ENCODE results near the gene NPLOC4. TPM values are rescaled to one million over a fixed set of nuclear protein-coding genes. Genes with fewer than 3 reads are reported as not detected.
"Not testable (repeated sequence)": the region's sequence is repeated elsewhere in the genome, so short reads cannot be mapped to it uniquely, and the experiment has no call there.

Gene NPLOC4
- polyA plus RNA-seq, 5 donors, result 42.5 to 62.6 (median 53.3) TPM

GRCh38 chr17:81591971-81592370 lies 44.9 kb downstream of the NPLOC4 start:
- DNase-seq, result no peak

- DNase-seq, result no peak
These were observed 46.8 kb downstream of the NPLOC4 start for GRCh38 chr17:81590121-81590520.

DNA sequence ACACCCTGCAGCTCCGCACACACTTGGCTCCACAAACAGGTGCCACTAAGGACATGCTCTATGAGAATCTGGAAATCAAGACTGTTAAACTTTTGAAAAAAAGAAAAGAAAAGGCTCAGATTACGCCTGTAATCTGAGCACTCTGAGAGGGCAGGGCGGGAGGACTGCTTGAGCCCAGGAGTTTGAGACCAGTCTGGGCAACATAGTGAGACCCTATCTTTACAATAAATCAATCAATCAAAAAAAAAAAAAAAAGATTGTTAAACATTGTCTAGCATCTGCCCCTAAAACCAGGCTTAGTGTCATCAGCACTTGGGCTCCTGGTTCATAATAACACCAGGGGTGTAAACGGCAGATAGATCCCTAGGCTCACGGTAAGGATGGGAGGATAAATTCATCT lies 47.3 kb downstream of the NPLOC4 start:
- no peak for DNase-seq

- no peak for DNase-seq
These were observed 50.8 kb downstream of the NPLOC4 start for GRCh38 chr17:81586096-81586495.

DNA sequence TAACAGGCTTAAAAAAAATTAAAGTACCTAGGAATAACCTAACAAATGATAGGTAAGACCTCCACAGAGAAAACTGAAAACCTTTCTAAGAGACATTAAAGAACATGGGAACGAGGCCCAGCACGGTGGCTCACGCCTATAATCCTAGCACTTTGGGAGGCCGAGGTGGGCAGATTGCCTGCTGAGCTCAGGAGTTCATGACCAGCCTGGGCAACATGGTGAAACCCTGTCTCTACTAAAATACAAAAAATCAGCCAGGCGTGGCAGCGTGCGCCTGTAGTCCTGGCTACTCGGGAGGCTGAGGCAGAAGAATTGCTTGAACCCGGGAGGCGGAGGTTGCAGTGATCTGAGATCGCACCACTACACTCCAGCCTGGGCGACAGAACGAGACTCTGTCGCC lies 52.1 kb downstream of the NPLOC4 start:
- not testable (repeated sequence) for DNase-seq

GRCh38 chr17:81583589-81584342 lies 53.1 kb downstream of the NPLOC4 start:
- no peak for DNase-seq

GRCh38 chr17:81582749-81583148 lies 54.2 kb downstream of the NPLOC4 start:
- no peak for DNase-seq

GRCh38 chr17:81582341-81582740 lies 54.6 kb downstream of the NPLOC4 start:
- no peak for DNase-seq

GRCh38 chr17:81581758-81582157 lies 55.2 kb downstream of the NPLOC4 start:
- DNase-seq, result no peak

GRCh38 chr17:81580481-81580880 lies 56.4 kb downstream of the NPLOC4 start:
- DNase-seq, result no peak

- DNase-seq, result no peak
These were observed 57.0 kb downstream of the NPLOC4 start for GRCh38 chr17:81579821-81580321.

DNA sequence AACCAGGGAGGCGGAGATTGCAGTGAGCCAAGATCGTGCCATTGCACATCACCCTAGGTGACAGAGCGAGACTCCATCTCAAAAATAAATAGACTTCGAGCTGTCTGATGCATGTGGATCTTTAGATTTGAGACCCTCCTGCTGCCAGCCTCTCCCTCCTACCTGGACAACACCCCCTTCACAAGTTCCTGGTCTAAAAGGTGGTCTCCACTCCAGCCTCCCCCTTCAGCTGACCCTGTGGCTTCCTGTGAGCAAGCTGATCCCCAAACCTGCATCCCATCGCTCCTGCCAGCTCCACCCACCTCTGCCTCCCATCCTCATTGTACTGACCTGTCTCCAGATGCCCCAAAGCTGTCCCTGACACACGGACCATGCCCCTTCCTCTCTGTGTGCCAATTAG lies 57.6 kb downstream of the NPLOC4 start:
- no peak for DNase-seq

- DNase-seq, result no peak
These were observed 58.2 kb downstream of the NPLOC4 start for GRCh38 chr17:81578561-81579225.

DNA sequence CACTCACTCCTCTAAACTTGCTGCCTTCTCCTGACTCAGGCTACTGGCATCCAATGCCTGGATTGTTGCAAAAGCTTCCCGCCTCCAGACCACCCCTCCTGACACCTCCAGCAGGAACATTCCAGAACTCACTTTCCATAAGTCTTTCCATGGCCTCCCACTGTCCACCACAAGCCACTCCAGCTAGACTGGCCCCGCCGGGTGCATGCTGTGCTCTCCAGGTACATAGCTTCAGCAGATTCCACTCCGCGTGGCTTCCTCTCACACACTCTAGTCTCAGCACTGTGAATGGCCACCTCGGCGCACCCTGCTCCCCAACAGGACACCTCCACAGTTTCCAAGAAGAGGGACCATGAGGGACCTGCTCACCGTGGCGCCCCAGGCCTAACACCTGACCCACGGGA lies 58.9 kb downstream of the NPLOC4 start:
- DNase-seq, result no peak

DNA sequence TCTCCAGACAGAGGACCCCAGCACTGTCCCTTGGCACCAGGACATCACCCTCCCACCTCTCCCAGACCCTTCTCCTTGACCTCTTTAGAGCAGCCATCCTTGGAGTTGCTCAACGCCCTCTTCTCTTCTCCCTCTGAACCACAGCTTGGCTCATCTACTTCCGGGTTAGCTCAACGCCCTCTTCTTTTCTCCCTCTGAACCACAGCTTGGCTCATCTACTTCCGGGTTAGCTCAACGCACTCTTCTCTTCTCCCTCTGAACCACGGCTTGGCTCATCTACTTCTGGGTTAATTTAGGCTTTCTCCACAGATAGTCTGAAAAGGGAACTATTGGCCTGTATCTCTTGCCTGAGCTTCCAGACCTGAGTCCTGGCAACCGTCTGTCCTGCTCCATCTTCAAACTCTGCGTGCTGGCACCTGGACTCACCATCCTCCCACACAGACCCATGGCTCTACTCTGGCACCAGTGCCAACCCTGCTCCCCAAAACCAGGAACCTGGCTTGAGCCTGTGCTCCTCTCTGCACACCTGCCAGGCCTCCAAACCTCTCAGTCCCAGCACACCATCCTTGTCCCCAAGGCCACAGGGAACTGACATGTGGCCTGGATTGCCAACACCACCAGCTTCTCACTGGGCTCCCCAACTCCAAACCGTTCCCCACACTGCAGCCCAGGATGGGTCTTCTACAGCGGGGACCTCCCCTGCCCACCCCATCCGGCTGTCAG lies 59.5 kb downstream of the NPLOC4 start:
- no peak for DNase-seq

GRCh38 chr17:81576621-81577277 lies 60.2 kb downstream of the NPLOC4 start:
- DNase-seq, result no peak

DNA sequence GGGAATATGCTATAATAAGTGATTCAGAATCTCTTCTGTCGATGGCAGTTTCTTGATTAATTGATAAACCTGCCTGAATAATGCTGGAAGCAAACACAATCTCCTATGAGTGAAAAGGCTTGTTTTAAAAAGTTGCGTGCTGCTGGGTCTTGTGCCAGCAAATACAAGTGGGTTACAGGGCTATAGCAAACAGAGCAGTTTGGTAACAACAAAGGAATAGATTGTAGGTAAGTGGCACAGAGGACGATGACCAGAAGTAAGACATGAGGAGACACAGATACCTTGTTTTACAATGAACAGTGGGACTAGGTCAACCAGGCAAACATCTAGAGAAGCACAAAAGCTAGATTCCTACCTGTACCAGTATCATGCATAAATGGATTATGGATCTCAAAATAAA lies 61.1 kb downstream of the NPLOC4 start:
- DNase-seq, result no peak

- no peak for DNase-seq
These were observed 62.3 kb downstream of the NPLOC4 start for GRCh38 chr17:81574643-81574956.

DNA sequence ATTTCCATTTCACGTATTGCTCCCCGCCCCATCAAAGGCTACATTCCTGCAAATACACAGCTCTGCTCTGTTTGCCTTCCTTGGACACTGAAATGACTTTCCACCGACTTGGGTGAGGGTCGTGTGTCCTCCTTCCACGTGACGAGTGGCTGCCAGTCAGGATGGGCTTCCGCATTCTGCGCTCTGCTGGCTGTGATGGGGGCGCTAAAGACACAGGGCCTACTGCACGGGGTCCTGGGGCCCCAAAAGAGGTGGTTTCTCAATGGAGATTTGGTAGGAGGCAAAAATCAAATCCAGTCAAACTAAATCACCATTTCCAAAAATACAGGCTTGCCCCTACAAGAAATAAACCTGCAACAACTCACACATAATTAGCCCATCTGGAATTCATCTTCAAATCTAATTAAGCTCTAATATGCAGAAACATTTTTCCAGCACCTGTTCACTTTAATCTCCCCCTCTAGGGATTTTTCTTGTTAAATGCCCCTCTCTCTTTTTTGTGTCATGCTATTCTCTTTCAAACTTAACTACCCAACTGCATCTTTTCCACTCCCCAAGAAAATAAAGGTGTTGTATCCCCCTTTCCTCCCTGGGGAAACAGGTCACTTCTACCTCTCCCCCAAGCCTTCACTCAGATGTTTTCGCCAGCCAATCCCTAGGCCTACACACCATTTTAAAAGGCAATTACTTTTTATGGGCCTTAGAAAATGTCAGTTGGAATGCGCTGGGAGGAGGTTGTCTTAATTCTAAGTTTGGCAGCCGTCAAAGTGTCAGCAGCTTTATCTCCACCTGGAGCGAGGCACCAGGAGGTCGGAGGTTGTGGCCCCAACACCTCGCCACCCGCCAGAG lies 62.9 kb downstream of the NPLOC4 start:
- DNase-seq, result no peak

DNA sequence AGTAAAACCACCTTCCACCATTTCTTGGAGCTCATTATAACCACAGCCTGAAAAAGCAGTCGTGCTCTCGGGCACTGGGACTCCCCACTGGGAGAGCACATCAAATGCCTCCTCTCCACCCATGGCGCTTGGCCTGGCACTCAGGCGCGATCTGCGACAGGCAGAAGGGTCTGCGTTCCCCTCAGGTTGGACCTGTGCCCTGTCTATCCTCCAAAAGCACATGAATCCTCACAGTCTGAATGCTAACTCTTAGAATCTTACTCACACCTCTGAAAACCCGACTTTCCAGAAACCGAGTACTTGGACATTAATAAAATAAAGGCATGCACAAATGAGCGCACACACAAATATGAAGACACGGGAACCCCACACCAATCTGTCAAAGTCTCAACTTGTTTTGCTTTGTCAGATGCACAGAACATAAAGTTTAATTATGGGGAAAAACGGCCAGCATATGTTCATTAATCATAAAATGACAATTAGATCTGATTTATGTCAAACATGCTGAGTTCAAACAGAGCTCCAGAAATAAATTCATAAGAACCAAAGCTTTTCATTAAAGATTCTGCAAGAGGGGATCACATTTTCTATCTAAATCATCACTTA lies 64.2 kb downstream of the NPLOC4 start:
- no peak for DNase-seq

DNA sequence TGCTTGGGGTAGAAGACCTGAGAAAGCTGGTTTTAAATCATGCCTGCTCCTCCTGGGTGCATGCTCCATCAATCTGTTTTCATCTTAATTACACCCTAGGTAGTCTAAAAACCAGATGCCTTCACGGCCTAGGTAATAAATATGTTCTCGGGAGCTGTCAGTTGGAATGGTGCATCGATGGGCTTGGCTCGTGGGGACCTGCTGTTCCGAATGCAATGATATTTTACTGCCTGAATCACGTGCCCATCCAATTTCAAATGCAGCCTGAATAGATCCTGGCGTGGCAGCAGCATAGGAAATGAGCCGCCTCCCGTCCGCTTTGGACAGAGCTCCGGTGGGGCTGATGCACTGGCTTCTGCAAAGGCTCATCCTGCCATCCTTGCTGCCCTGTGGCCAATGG lies 65.9 kb downstream of the NPLOC4 start:
- no peak for DNase-seq

Measured in right lung (tissue), 5 donors.